Right forelimb (tissue), 1 donor: Measurements from ENCODE around the gene IL1RL2.

Experiments used
- DNase-seq: peaks from one replicate; pipeline ENCODE4 v3.0.0-alpha.2; 2018

Gene IL1RL2

GRCh38 chr2:102159295-102159694 lies 27.5 kb upstream of the IL1RL2 start:
- DNase-seq: no peak

- no peak for DNase-seq
These were observed 20.5 kb upstream of the IL1RL2 start for GRCh38 chr2:102166189-102166845.

GRCh38 chr2:102168026-102168771 lies 18.6 kb upstream of the IL1RL2 start:
- no peak for DNase-seq

DNA sequence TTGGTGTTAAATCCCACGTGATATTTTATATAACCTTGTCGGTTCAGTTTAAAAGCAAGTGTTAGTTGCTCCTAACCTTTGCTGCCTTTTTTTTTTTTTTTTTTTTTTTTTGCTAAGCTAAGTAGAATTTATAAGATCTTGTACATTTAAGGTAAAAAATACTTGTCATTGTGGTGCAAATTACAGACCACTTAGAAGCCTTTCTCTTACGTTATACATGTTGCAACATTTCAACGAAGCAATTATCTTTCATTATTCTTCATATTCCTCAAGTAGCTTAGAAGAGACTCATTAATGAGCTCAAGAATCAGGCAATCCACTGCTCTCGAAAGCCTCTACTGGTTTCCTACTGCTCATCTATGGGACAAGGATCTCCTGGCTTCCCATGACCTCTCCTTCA lies 14.9 kb upstream of the IL1RL2 start:
- DNase-seq: no peak

- no peak for DNase-seq
These were observed 14.1 kb upstream of the IL1RL2 start for GRCh38 chr2:102172745-102173144.

DNA sequence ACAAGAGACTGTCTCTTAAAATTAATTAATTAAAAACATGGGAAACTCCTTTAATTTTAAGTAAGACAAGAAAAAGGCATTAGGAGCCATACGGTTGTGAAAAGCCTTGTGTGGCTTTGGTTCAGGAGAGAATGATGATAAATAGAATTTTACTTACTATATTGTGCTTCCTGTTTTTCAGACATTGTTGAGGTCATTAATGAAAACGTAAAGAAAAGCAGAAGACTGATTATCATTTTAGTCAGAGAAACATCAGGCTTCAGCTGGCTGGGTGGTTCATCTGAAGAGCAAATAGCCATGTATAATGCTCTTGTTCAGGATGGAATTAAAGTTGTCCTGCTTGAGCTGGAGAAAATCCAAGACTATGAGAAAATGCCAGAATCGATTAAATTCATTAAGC lies 10.7 kb upstream of the IL1RL2 start:
- DNase-seq: no peak

DNA sequence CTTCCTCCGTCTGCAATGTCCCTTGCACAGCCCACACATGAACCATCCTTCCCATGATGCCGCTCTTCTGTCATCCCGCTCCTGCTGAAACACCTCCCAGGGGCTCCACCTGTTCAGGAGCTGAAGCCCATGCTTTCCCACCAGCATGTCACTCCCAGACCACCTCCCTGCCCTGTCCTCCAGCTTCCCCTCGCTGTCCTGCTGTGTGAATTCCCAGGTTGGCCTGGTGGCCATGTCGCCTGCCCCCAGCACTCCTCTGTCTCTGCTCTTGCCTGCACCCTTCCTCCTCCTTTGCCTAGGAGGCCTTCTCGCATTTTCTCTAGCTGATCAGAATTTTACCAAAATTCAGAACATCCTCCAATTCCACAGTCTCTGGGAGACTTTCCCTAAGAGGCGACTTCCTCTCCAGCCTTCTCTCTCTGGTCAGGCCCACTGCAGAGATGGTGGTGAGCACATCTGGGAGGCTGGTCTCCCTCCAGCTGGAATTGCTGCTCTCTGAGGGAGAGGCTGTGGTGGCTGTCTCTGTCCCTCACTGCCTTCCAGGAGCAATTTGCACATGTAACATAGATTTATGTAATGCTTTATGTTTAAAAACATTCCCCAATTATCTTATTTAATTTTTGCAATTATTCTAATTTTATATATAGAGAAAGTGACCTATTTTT lies 8.9 kb upstream of the IL1RL2 start:
- no peak for DNase-seq

- no peak for DNase-seq
These were observed 7.8 kb upstream of the IL1RL2 start for GRCh38 chr2:102179061-102179460.

DNA sequence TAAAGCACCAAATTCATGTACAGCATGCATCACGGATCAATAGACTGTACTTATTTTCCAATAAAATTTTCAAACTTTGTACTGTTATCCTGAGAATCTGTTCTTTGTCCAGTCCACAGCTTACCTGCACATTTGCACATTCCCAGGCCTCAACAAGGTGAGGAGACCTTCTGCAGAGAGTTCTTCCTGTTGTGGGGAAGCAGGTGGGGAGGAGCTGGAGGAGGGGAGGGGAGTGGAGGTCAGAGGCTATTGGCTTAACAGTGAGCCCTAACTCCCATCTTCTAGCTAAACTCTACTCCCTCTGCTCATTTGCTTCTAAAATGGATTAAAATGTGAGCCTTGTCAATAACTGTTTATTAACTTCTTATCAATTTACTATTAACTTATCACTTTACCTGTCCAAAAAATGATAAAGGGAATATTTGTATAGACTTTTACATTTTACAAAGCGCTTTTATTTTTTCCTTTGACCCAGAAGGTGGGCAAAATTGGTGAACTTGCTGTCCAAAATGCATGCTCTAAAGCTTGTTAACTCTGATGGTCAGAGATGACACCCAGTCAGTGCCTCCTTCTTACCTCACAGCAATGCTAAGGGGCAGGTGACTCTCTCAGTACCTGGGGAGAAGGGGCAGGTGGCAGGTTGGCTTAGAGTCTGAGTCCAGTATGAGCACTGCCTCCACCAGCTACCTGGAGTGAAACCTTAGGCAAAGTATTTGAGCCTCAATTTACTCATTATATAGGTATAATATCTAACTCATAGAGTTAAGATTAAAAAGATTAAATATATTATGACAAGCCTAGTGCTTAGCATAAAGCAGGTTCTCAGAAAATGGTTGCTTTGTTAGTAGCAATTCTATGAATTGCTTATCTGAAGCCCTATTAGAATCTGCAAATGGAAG lies 6.8 kb upstream of the IL1RL2 start:
- DNase-seq: no peak

DNA sequence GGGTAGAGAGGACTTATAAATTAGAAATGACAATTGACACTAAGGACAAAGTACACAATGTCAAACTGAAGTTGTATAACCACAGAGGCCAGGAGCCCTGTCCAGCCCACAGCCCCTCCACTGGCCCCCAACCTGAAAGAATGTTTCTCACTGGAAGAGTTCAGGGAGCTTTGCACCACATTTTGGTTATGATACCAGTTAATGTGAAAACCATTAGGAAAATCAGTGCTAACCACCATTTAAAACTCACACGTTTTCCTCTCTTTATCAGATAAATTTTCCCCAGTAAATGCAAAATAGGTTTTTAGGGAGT lies 6.2 kb upstream of the IL1RL2 start:
- no peak for DNase-seq

DNA sequence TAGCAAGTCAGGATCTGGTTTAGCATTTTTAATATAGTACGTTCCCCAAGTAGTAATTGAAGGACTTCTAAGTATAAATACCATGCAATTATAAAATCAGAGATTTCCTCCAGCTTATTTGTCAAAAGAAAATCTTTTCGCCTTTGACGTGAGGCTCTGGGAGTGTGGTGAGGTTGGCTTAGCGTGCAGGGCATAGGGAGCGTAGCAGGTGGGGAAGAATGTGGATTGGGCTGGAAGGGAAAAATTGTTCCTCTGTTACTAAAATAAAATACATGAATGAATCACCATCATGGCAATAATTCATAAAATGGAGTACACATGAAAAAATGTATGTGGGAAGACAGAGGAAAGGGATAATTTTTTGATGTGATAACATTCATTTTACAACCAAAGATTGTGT lies 5.4 kb upstream of the IL1RL2 start:
- no peak for DNase-seq

GRCh38 chr2:102181919-102182635 lies 4.7 kb upstream of the IL1RL2 start:
- DNase-seq: no peak

- no peak for DNase-seq
These were observed 2.8 kb upstream of the IL1RL2 start for GRCh38 chr2:102184018-102184417.

DNA sequence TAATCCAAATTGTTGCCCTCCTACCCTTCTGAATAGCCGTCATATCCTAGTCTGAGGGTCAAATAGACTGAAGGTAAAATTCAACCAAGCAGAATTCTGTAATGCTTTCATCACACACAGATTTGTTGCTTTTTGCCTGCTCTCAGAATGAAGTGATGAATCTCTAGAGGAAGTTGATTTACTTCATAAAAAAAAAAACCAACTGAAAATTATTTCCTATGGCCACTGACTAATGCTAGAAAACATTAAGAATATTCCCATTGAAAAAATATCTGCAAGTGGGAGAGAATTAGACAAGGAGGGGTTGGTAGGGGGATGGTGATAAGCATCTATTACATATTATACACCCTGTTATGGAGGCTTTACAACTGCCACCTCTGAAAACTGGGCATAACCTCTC lies 2.3 kb upstream of the IL1RL2 start:
- no peak for DNase-seq

DNA sequence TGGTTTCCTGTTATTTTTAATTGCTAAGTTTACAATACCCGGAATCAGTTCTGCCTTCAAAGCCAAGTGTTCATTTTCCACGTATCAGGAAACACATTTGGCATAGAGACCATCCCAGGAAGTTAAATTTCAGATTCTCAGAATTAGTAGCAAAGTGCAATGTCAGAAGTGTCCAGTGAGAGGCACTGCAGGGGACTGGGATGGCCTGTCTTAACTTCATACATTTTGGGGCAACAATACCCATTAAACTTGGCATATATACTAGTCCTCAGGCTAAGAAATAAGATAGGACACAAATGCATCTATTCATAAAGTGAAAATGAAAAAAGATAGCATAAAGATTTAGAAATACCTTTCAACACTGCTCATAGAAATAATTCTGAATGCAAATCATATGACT lies 1.5 kb upstream of the IL1RL2 start:
- no peak for DNase-seq

DNA sequence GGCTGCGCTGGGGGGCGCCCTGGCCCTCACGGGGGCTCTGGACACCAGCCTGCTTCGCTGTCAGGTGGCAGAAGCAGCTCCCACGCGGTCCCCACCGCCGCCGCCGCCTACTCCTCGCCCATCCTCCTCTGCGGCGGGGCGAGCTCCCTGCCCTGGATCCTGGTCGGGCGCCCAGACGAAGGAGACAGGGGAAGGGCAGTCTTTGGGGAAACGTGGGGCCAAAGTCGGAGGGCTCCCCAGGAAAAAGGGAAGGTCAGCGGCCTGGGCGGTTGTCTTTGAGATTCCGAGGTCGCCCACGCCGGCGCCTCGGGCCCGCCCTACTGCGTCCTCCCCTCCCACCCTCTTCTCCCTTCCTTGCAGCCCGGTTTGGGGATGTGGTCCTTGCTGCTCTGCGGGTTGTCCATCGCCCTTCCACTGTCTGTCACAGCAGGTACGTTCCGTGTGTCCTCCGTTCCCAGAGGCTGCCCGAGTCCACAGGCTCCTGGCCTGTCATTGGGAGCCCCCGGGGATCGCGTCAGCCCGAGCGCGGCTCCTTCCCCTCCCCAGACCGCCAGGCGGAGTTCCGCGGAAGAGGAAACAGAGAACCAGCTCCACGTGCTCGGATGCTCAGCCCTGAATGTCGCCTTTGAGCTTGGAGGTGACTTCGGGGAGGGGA lies 800 bp downstream of the IL1RL2 start:
- DNase-seq: peak; percentile 78

DNA sequence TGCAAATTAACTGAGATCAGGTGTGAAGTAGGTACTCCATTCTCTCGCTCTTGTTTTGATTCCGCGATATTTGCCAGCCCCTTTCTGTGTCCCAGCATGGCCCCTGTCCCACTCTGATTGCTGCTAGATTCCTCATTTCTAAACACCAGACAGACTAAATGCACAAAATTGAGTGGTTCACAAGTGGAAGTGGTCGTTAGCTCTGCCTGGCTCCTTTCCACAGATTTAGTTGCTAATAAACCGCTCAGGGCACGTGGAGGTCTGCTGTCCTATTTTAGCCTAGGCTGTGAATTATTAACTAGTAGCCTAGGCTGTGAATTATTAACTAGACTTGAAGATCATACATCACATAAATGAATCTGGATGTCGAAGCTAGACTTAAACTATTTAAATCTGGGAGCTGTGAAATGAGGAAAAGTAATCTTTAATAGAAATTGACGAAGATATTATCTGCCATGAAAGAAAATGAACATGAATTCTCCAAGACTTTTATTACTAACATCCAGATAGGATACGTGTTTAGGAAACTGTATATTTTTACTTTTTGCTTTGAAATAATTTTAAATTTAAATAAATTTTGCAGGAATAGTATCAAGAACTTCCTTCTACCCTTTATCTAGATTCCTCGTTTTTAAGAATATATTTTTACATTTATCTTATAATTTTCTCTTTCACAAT lies 3.7 kb downstream of the IL1RL2 start:
- DNase-seq: no peak

DNA sequence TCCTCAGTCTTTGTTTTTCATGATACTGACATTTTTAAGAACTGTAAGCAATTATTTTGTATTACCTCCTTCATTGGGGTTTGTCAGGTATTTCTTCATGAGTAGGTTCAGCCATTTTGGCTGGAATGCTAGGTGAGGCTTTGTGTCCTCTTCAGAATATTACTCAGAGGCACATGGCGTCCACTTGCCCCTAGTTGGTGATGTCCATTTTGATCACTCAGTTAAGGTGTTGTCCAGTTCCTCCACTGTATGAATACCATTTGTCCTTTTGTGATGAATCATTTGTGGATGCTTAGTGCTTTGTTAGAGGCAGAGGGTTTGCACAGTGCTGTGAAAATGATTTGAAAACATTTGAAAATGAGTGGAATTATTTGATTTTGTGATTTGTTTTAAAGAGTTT lies 4.7 kb downstream of the IL1RL2 start:
- no peak for DNase-seq

DNA sequence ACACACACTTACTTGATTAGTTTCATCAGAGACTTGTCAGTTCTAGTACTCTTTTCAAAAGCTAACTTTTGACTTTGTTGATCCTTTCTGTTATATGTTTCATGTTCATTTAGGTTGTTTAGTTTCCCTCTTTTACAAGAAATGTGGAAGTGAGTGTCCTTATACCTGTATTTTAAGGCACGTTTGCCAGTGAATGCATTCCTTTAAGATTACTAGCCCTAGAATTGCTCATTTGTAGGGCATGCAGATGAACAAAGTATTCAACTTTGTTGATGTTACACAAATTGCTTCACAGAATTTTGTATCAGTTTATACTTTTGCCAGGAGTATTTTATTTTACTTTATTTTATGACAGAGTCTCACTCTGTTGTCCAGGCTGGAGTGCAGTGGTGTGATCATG lies 6.3 kb downstream of the IL1RL2 start:
- DNase-seq: no peak

GRCh38 chr2:102194609-102195268 lies 7.9 kb downstream of the IL1RL2 start:
- no peak for DNase-seq
